Smooth muscle cell (in vitro differentiated cells): ENCODE data around the gene FAM219B. TPM values are rescaled to one million over a fixed set of nuclear protein-coding genes. Genes with fewer than 3 reads are reported as not detected.

Source experiments
- DNase-seq: peaks from one replicate; lab custom pipeline; 2025; ENCODE audit not compliant: unreplicated experiment; lab: John Stamatoyannopoulos, UW
- H2AFZ ChIP-seq: fragments of 200-600 bp; sonication (generic); 2 replicates; pipeline ENCODE4 v1.6.0; 2016; ENCODE audit warnings: antibody characterized with exemption, low read depth, mild to moderate bottlenecking
- H3F3A ChIP-seq: fragments of 200-600 bp; sonication (generic); 2 replicates; pipeline ENCODE4 v1.6.0; 2017; ENCODE audit warnings: antibody characterized with exemption, low read depth
- H3K27ac ChIP-seq: fragments of 200-600 bp; sonication (generic); 2 replicates; pipeline ENCODE4 v1.5.1; 2016; ENCODE audit warnings: low read depth, mild to moderate bottlenecking
- H3K27me3 ChIP-seq: fragments of 200-600 bp; sonication (generic); 2 replicates; pipeline ENCODE4 v1.6.1; 2016; ENCODE audit warnings: low read depth, mild to moderate bottlenecking
- H3K36me3 ChIP-seq: fragments of 200-600 bp; sonication (generic); 2 replicates; pipeline ENCODE4 v1.5.1; 2016; ENCODE audit warnings: low read depth
- H3K4me1 ChIP-seq: fragments of 200-600 bp; sonication (generic); 2 replicates; pipeline ENCODE4 v1.5.1; 2016; ENCODE audit warnings: low read depth
- H3K4me2 ChIP-seq: fragments of 200-600 bp; sonication (generic); 2 replicates; pipeline ENCODE4 v1.6.0; 2016; ENCODE audit warnings: mild to moderate bottlenecking
- H3K4me3 ChIP-seq: fragments of 200-600 bp; sonication (generic); 2 replicates; pipeline ENCODE4 v1.5.1; 2016; ENCODE audit warnings: mild to moderate bottlenecking
- H3K79me2 ChIP-seq: fragments of 200-600 bp; sonication (generic); 2 replicates; pipeline ENCODE4 v1.6.0; 2016; ENCODE audit warnings: low read depth, mild to moderate bottlenecking
- H3K9ac ChIP-seq: fragments of 200-600 bp; sonication (generic); 2 replicates; pipeline ENCODE4 v1.6.0; 2016; ENCODE audit warnings: low read depth
- H3K9me3 ChIP-seq: fragments of 200-600 bp; sonication (generic); replicated peaks from 2 replicates; pipeline ENCODE4 v1.5.1; 2016; ENCODE audit warnings: low read depth
- H4K20me1 ChIP-seq: fragments of 200-600 bp; sonication (generic); 2 replicates; pipeline ENCODE4 v1.6.0; 2016; ENCODE audit warnings: low read depth
- WGBS: methylation state at CpG from one replicate; pipeline ENCODE4 v1.1.7; 2016; ENCODE audit warnings: low lambda C conversion rate; 5-methylcytosine and 5-hydroxymethylcytosine counted together
- polyA plus RNA-seq: library from polyadenylated mRNA; unstranded; fragments of >200 nt; fragmentation: Nextera tagmentation; extraction: Ambion mirVana; gene quantifications from 2 replicates; pipeline ENCODE4 v1.2.1, GENCODE V29; 2016
- total RNA-seq: library from RNA; depleted of rRNA; stranded (reverse); fragments of >200 nt; gene quantifications from 2 replicates; pipeline ENCODE4 v1.2.3, GENCODE V29; 2014
- TF ChIP-seq, protein P1 (sequence below): fragments of 200-600 bp; sonication (generic); IDR thresholded peaks from 2 replicates; pipeline ENCODE4 v1.5.1; 2017; ENCODE audit warnings: borderline replicate concordance, mild to moderate bottlenecking, antibody characterized with exemption; ENCODE audit not compliant: insufficient read depth, poor library complexity, severe bottlenecking

The FAM219B gene
- total and polyA plus RNA-seq, 2 experiments from 2014 or later, result 37.1 to 52.4 TPM

DNA sequence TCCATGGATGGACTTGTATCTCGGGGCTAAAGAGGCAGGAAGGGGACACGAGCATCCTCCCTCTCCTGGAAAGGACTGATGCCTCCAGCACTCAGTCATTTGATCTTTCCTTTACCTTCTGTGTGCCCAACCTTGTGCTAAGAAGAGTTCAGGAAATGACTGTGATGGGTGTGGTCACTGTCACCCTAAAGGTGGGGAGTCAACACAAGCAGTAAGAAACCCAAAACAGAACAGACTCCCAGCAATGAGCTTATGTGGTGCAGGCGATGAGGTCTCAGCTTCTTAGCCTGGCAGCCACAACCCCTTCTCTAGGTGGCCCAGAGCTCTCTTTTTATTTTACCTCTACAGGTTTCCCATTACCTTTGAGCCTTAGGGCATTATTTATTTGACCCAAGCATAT, 13.0 kb downstream of the FAM219B start:
- no peak overlapping the region for H3K9ac ChIP-seq
- no peak for DNase-seq
- H3K4me2 ChIP-seq, result no peak overlapping the region
- H2AFZ ChIP-seq, result no peak overlapping the region
- H3K4me1 ChIP-seq, result peaks cover 10% of the 10 kb centered on the region
- H3K27me3 ChIP-seq, result no peaks in the 10 kb centered on the region
- TF ChIP-seq, protein P1, sequence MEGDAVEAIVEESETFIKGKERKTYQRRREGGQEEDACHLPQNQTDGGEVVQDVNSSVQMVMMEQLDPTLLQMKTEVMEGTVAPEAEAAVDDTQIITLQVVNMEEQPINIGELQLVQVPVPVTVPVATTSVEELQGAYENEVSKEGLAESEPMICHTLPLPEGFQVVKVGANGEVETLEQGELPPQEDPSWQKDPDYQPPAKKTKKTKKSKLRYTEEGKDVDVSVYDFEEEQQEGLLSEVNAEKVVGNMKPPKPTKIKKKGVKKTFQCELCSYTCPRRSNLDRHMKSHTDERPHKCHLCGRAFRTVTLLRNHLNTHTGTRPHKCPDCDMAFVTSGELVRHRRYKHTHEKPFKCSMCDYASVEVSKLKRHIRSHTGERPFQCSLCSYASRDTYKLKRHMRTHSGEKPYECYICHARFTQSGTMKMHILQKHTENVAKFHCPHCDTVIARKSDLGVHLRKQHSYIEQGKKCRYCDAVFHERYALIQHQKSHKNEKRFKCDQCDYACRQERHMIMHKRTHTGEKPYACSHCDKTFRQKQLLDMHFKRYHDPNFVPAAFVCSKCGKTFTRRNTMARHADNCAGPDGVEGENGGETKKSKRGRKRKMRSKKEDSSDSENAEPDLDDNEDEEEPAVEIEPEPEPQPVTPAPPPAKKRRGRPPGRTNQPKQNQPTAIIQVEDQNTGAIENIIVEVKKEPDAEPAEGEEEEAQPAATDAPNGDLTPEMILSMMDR, result no peak
- H3K9me3 ChIP-seq, result no peaks in the 10 kb centered on the region
- H3K27ac ChIP-seq, result no peak overlapping the region
- H3F3A ChIP-seq, result peaks cover 4% of the 10 kb centered on the region
- no peak overlapping the region for H3K4me3 ChIP-seq
- H3K36me3 ChIP-seq, result no peaks in the 10 kb centered on the region
- H4K20me1 ChIP-seq, result no peaks in the 10 kb centered on the region
- H3K79me2 ChIP-seq, result peaks cover 5% of the 10 kb centered on the region
- 93% methylated on average over 3 of the region's 3 CpGs for WGBS

- 96% methylated on average over 2 of the region's 2 CpGs for WGBS
- no peak overlapping the region for H3K9ac ChIP-seq
- no peak for DNase-seq
Observed at GRCh38 chr15:74892931-74893330, 13.7 kb downstream of the FAM219B start.

GRCh38 chr15:74892313-74892712, 14.3 kb downstream of the FAM219B start:
- peaks cover 10% of the 10 kb centered on the region for H3K4me1 ChIP-seq
- TF ChIP-seq, protein P1, result no peak
- no peak for DNase-seq
- H3K36me3 ChIP-seq, result no peaks in the 10 kb centered on the region
- peaks cover 5% of the 10 kb centered on the region for H3K79me2 ChIP-seq
- H2AFZ ChIP-seq, result no peak overlapping the region
- no peaks in the 10 kb centered on the region for H4K20me1 ChIP-seq
- no peaks in the 10 kb centered on the region for H3K27me3 ChIP-seq
- H3K4me3 ChIP-seq, result no peak overlapping the region
- no peak overlapping the region for H3K27ac ChIP-seq
- H3K9ac ChIP-seq, result no peak overlapping the region
- no peaks in the 10 kb centered on the region for H3K9me3 ChIP-seq
- H3K4me2 ChIP-seq, result no peak overlapping the region
- WGBS, result 95% methylated on average over 3 of the region's 3 CpGs
- peaks cover 4% of the 10 kb centered on the region for H3F3A ChIP-seq

More at GRCh38 chr15:74892931-74893330, 13.7 kb downstream of the FAM219B start:
- Histone ChIP-seq H3K27ac (no peak overlapping the region), H3K4me3 (no peak overlapping the region), H3K79me2 (peaks cover 5% of the 10 kb centered on the region), H3F3A (peaks cover 4% of the 10 kb centered on the region), H3K36me3 (no peaks in the 10 kb centered on the region), H3K4me2 (no peak overlapping the region), H3K27me3 (no peaks in the 10 kb centered on the region), H3K4me1 (peaks cover 10% of the 10 kb centered on the region), H3K9me3 (no peaks in the 10 kb centered on the region), H4K20me1 (no peaks in the 10 kb centered on the region), H2AFZ (no peak overlapping the region)
- TF ChIP-seq, protein P1, result no peak

- no peak overlapping the region for H3K4me3 ChIP-seq
- DNase-seq, result no peak
- H3K4me1 ChIP-seq, result peaks cover 10% of the 10 kb centered on the region
- no peaks in the 10 kb centered on the region for H3K27me3 ChIP-seq
- no peak overlapping the region for H3K4me2 ChIP-seq
- WGBS, result 100% methylated on average over 3 of the region's 3 CpGs
- H3K36me3 ChIP-seq, result no peaks in the 10 kb centered on the region
- H3K9me3 ChIP-seq, result no peaks in the 10 kb centered on the region
- peaks cover 4% of the 10 kb centered on the region for H3F3A ChIP-seq
- no peak overlapping the region for H3K27ac ChIP-seq
- no peak overlapping the region for H3K9ac ChIP-seq
- no peaks in the 10 kb centered on the region for H4K20me1 ChIP-seq
- peaks cover 5% of the 10 kb centered on the region for H3K79me2 ChIP-seq
- no peak overlapping the region for H2AFZ ChIP-seq
- TF ChIP-seq, protein P1, result no peak
Observed at GRCh38 chr15:74891469-74891868, 15.2 kb downstream of the FAM219B start.
